Measurements from ENCODE around the gene STK32B. TPM values are rescaled to one million over a fixed set of nuclear protein-coding genes. Genes with fewer than 3 reads are reported as not detected.

STK32B gene
- polyA plus RNA-seq, 4 donors, result 0.27 to 0.75 (median 0.58) TPM; not detected in 1

DNA sequence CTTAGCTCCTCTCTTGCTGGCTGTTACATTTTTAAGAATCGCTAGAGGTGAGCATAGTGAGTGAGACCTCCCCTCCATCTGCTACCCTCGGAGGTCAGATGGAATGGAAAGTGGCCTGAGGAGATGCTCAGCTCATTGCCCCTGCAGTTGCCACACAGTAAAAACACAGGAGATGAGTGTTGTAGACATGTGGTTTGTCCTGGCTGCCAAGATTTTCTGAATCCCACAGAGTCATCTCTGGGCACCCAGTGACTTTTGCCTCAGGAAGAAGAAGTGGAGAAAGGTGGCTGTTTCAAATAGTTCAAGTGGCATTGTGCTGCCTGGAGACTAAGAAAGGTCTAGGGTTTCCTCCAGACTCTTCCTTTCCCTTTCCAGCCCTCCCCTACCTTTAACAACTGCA is 271.0 kb downstream of the STK32B start:
- FAIRE-seq (no peak), DNase-seq (no peak)
- Histone ChIP-seq H3K9me3 (ENCODE audit: control insufficient read depth in 2 of 2, insufficient read depth in 1 of 2, low read depth in 1 of 2, low read length in 1 of 2) (peaks cover 0 to 9% of the 10 kb centered on the region in 2 donors), H3K4me1 (ENCODE audit: control insufficient read depth in 3 of 3, insufficient read depth in 2 of 3, low read depth in 1 of 3, low read length in 2 of 3) (no peaks in the 10 kb centered on the region), H3K27me3 (ENCODE audit: control insufficient read depth in 3 of 3, insufficient read depth in 3 of 3, low read length in 3 of 3) (no peaks in the 10 kb centered on the region), H3K27ac (ENCODE audit: low read depth in 1 of 3, low read length in 2 of 3) (no peak overlapping the region), H3K4me3 (ENCODE audit: low read depth in 1 of 3, low read length in 3 of 3) (no peak overlapping the region), H3K36me3 (ENCODE audit: control insufficient read depth in 3 of 3, insufficient read depth in 2 of 3, low read depth in 1 of 3, low read length in 3 of 3) (no peaks in the 10 kb centered on the region)
- WGBS, 3 donors, result 68 to 84% (median 70%) methylated on average over 2 of the region's 2 CpGs

DNA sequence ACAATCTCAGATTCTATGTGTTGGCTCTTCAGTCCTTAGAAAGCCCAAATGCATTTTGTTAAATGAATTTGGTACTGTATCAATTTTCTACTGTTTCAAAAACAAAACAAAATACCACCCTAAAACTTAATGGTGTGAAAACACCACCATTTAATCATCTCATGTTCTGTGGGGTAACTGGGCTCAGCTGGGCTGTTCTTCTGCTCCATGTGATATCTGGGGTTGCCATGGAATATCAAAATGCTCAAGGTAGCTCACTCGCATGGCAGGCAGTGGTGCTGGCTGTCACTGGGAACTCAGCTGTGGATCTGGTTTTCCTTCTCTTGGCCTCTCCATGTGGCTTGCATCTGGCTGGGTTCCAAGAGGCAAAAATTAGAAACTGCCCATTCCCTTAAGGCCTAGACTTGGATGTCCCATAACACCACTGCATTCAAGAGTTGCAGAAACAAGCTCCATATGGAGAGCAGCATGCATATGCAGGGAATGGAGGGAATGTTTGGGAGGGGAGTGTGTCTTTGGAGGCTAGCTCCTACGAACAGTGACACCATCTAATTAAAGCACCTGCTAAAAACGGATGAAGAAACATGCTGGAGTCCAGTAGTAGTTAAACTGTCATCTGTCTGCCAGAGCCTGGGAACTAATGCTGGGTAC is 279.2 kb downstream of the STK32B start:
- H3K4me3 ChIP-seq (ENCODE audit: low read depth in 1 of 3, low read length in 3 of 3), result no peak overlapping the region
- H3K9me3 ChIP-seq (ENCODE audit: control insufficient read depth in 2 of 2, insufficient read depth in 1 of 2, low read depth in 1 of 2, low read length in 1 of 2), result peaks cover 0 to 6% of the 10 kb centered on the region in 2 donors
- H3K27me3 ChIP-seq (ENCODE audit: control insufficient read depth in 3 of 3, insufficient read depth in 3 of 3, low read length in 3 of 3), result no peaks in the 10 kb centered on the region
- H3K4me1 ChIP-seq (ENCODE audit: control insufficient read depth in 3 of 3, insufficient read depth in 2 of 3, low read depth in 1 of 3, low read length in 2 of 3), result no peaks in the 10 kb centered on the region
- H3K27ac ChIP-seq (ENCODE audit: low read depth in 1 of 3, low read length in 2 of 3), result no peak overlapping the region
- 52 to 66% (median 54%) methylated on average over 3 of the region's 3 CpGs for WGBS, 3 donors
- no peak for FAIRE-seq
- H3K36me3 ChIP-seq (ENCODE audit: control insufficient read depth in 3 of 3, insufficient read depth in 2 of 3, low read depth in 1 of 3, low read length in 3 of 3), result no peaks in the 10 kb centered on the region
- DNase-seq, result no peak

DNA sequence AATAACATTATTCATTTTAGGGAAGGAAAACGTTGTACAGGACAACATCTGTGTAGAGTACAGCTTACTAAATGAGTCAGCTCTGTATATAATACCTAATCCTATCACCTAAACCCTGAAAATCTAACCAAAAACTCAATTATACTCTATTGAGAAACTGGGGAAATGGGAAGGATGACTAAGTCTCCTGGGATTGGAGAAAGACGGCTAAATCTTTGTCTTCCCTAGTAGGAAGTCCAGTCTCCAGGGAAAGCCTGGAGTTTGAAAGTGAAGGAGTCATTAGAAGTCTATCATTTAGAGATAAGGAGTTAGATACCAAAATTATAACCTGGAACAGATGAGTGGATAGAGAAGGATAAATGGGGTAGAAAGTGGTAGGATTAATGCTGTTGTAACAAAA is 286.5 kb downstream of the STK32B start:
- no peaks in the 10 kb centered on the region for H3K9me3 ChIP-seq (ENCODE audit: control insufficient read depth in 2 of 2, insufficient read depth in 1 of 2, low read depth in 1 of 2, low read length in 1 of 2)
- no peaks in the 10 kb centered on the region for H3K4me1 ChIP-seq (ENCODE audit: control insufficient read depth in 3 of 3, insufficient read depth in 2 of 3, low read depth in 1 of 3, low read length in 2 of 3)
- DNase-seq, result no peak
- FAIRE-seq, result no peak
- H3K27ac ChIP-seq (ENCODE audit: low read depth in 1 of 3, low read length in 2 of 3), result no peak overlapping the region
- no peaks in the 10 kb centered on the region for H3K27me3 ChIP-seq (ENCODE audit: control insufficient read depth in 3 of 3, insufficient read depth in 3 of 3, low read length in 3 of 3)
- 42 to 54% (median 48%) methylated on average over 2 of the region's 2 CpGs for WGBS, 3 donors
- H3K4me3 ChIP-seq (ENCODE audit: low read depth in 1 of 3, low read length in 3 of 3), result no peak overlapping the region
- H3K36me3 ChIP-seq (ENCODE audit: control insufficient read depth in 3 of 3, insufficient read depth in 2 of 3, low read depth in 1 of 3, low read length in 3 of 3), result no peaks in the 10 kb centered on the region

DNA sequence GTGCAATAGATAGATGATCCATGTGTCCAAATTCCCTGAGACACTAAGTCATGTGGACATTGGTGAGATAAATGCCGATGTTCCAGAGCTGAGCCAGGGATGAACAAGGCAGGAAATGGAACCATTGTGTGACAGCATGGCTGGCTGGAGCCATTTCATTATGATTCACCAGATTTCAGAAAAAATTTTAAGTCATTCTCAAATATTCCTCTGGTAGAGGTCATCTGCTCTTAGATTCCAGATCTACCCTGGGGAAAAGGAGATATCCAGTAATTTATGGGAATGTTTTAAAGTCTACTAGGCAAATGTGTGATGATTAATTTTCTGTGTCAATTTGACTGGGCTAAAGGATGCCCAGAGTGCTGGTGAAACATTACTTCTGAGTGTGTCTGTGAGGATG is 287.3 kb downstream of the STK32B start:
- Histone ChIP-seq H3K9me3 (ENCODE audit: control insufficient read depth in 2 of 2, insufficient read depth in 1 of 2, low read depth in 1 of 2, low read length in 1 of 2) (no peaks in the 10 kb centered on the region), H3K4me1 (ENCODE audit: control insufficient read depth in 3 of 3, insufficient read depth in 2 of 3, low read depth in 1 of 3, low read length in 2 of 3) (no peaks in the 10 kb centered on the region), H3K36me3 (ENCODE audit: control insufficient read depth in 3 of 3, insufficient read depth in 2 of 3, low read depth in 1 of 3, low read length in 3 of 3) (no peaks in the 10 kb centered on the region), H3K4me3 (ENCODE audit: low read depth in 1 of 3, low read length in 3 of 3) (no peak overlapping the region), H3K27me3 (ENCODE audit: control insufficient read depth in 3 of 3, insufficient read depth in 3 of 3, low read length in 3 of 3) (no peaks in the 10 kb centered on the region), H3K27ac (ENCODE audit: low read depth in 1 of 3, low read length in 2 of 3) (no peak overlapping the region)
- FAIRE-seq, result no peak
- no peak for DNase-seq
- WGBS, 3 donors, result 81 to 88% (median 83%) methylated on average over 1 of the region's 1 CpG

DNA sequence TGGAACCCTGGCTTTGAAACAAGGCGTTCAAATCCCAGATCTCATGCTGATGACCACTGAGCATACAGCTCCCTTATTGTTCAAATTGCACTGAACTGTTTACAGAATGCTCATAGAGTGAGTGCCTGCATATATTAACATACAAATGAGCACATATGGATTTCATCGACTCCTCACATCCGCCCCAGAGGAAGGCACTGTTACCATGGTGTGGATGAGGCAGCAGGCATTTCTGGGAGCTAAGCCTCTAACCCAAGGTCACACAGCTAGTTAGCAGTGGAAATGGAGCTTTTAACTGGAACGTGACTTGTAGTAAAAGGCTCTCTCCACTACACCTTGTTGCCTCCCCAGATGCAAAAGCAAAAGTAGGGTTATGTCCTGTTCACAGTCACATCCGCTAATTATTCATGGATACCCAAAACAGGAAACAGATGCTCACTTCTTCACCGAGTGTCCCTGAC is 289.7 kb downstream of the STK32B start:
- H3K27me3 ChIP-seq (ENCODE audit: control insufficient read depth in 3 of 3, insufficient read depth in 3 of 3, low read length in 3 of 3), result no peaks in the 10 kb centered on the region
- WGBS, 3 donors, result 61 to 82% (median 66%) methylated on average over 6 of the region's 6 CpGs
- H3K36me3 ChIP-seq (ENCODE audit: control insufficient read depth in 3 of 3, insufficient read depth in 2 of 3, low read depth in 1 of 3, low read length in 3 of 3), result no peaks in the 10 kb centered on the region
- DNase-seq, result no peak
- FAIRE-seq, result no peak
- H3K9me3 ChIP-seq (ENCODE audit: control insufficient read depth in 2 of 2, insufficient read depth in 1 of 2, low read depth in 1 of 2, low read length in 1 of 2), result no peaks in the 10 kb centered on the region
- no peaks in the 10 kb centered on the region for H3K4me1 ChIP-seq (ENCODE audit: control insufficient read depth in 3 of 3, insufficient read depth in 2 of 3, low read depth in 1 of 3, low read length in 2 of 3)
- H3K4me3 ChIP-seq (ENCODE audit: low read depth in 1 of 3, low read length in 3 of 3), result no peak overlapping the region
- no peak overlapping the region for H3K27ac ChIP-seq (ENCODE audit: low read depth in 1 of 3, low read length in 2 of 3)

DNA sequence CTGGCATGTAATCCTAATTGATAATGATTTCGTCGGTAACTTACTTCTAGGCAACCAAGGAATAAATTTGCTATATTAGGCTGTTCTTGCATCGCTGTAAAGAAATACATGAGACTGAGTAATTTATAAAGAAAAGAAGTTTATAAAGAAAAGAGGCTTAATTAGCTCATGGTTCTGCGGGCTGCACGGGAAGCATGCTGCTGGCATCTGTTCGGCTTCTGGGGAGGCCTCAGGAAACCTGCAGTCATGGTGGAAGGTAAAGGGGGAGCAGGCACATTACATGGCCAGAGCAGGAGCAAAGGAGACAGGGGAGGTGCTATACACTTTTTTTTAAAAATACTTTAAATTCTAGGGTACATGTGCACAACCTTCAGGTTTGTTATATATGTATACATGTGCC is 290.2 kb downstream of the STK32B start:
- no peak for DNase-seq
- FAIRE-seq, result no peak
- H3K4me3 ChIP-seq (ENCODE audit: low read depth in 1 of 3, low read length in 3 of 3), result no peak overlapping the region
- no peaks in the 10 kb centered on the region for H3K36me3 ChIP-seq (ENCODE audit: control insufficient read depth in 3 of 3, insufficient read depth in 2 of 3, low read depth in 1 of 3, low read length in 3 of 3)
- H3K27ac ChIP-seq (ENCODE audit: low read depth in 1 of 3, low read length in 2 of 3), result no peak overlapping the region
- no peaks in the 10 kb centered on the region for H3K9me3 ChIP-seq (ENCODE audit: control insufficient read depth in 2 of 2, insufficient read depth in 1 of 2, low read depth in 1 of 2, low read length in 1 of 2)
- 69 to 92% (median 81%) methylated on average over 6 of the region's 6 CpGs for WGBS, 3 donors
- no peaks in the 10 kb centered on the region for H3K4me1 ChIP-seq (ENCODE audit: control insufficient read depth in 3 of 3, insufficient read depth in 2 of 3, low read depth in 1 of 3, low read length in 2 of 3)
- no peaks in the 10 kb centered on the region for H3K27me3 ChIP-seq (ENCODE audit: control insufficient read depth in 3 of 3, insufficient read depth in 3 of 3, low read length in 3 of 3)

DNA sequence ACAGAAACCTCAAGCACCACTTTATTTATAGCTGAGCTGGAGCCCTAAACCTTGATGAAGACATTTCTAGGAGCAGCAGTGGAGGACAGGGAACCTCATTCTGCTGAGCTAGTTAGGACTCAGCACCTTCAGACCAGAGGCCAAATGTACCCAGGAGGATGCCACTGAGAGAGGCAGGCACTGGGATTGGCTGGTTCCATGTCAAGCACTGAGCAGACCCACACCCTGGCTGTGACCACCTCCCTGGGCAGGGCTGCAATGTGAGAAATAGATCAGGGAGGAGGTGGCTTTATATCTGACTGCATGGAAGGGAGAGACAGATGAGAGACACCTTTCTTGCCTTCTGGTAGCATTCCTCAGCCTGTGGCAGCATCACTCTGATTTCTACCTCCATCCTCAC is 304.6 kb downstream of the STK32B start:
- Histone ChIP-seq H3K9me3 (ENCODE audit: control insufficient read depth in 2 of 2, insufficient read depth in 1 of 2, low read depth in 1 of 2, low read length in 1 of 2) (no peaks in the 10 kb centered on the region), H3K27ac (ENCODE audit: low read depth in 1 of 3, low read length in 2 of 3) (no peak overlapping the region), H3K36me3 (ENCODE audit: control insufficient read depth in 3 of 3, insufficient read depth in 2 of 3, low read depth in 1 of 3, low read length in 3 of 3) (no peaks in the 10 kb centered on the region), H3K27me3 (ENCODE audit: control insufficient read depth in 3 of 3, insufficient read depth in 3 of 3, low read length in 3 of 3) (no peaks in the 10 kb centered on the region), H3K4me1 (ENCODE audit: control insufficient read depth in 3 of 3, insufficient read depth in 2 of 3, low read depth in 1 of 3, low read length in 2 of 3) (no peaks in the 10 kb centered on the region), H3K4me3 (ENCODE audit: low read depth in 1 of 3, low read length in 3 of 3) (no peak overlapping the region)
- no peak for DNase-seq
- no peak for FAIRE-seq

DNA sequence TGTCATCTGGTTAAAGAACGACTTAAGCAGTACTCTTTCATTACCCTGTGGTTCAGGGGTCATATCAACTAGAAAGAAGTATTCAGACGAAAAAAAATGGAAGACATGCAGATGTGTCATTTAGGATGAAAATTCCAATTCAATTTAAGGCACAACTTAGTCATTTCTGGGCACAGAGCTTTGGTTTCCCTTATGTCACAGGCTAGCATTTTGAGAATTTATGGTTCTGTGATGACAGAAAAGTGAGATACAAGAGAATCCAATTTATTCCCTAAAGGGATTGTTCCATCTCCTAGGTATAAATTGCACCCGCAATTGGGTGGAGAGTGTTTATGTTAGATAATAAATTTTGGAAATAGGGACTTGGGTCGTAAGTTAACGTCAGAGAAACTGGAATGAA is 306.6 kb downstream of the STK32B start:
- FAIRE-seq (no peak), DNase-seq (no peak)
- no peaks in the 10 kb centered on the region for H3K27me3 ChIP-seq (ENCODE audit: control insufficient read depth in 3 of 3, insufficient read depth in 3 of 3, low read length in 3 of 3)
- no peaks in the 10 kb centered on the region for H3K36me3 ChIP-seq (ENCODE audit: control insufficient read depth in 3 of 3, insufficient read depth in 2 of 3, low read depth in 1 of 3, low read length in 3 of 3)
- no peaks in the 10 kb centered on the region for H3K9me3 ChIP-seq (ENCODE audit: control insufficient read depth in 2 of 2, insufficient read depth in 1 of 2, low read depth in 1 of 2, low read length in 1 of 2)
- 45 to 53% (median 50%) methylated on average over 5 of the region's 5 CpGs for WGBS, 3 donors
- H3K27ac ChIP-seq (ENCODE audit: low read depth in 1 of 3, low read length in 2 of 3), result no peak overlapping the region
- H3K4me3 ChIP-seq (ENCODE audit: low read depth in 1 of 3, low read length in 3 of 3), result no peak overlapping the region
- no peaks in the 10 kb centered on the region for H3K4me1 ChIP-seq (ENCODE audit: control insufficient read depth in 3 of 3, insufficient read depth in 2 of 3, low read depth in 1 of 3, low read length in 2 of 3)

DNA sequence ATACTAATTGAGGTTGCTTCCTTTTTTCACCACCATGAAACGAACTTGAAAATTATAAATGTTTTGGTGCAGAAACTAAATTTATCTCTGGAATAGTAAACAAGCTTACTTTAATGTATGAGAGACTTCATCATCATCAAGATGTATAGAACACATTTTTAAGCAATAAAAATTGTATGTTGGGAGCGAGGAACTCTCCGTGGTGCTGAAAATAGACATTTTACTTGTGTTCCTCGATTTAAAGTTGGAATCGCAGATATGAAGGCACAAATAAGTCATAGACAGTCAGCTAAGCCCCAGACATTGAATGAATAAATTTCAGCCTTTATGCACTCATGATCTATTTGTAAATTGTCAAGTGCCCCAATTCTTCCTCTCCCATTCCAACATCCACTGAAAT is 310.7 kb downstream of the STK32B start:
- no peaks in the 10 kb centered on the region for H3K4me1 ChIP-seq (ENCODE audit: control insufficient read depth in 3 of 3, insufficient read depth in 2 of 3, low read depth in 1 of 3, low read length in 2 of 3)
- DNase-seq, result peak in 1 of 2 donors; percentile 18
- 72 to 76% (median 74%) methylated on average over 5 of the region's 5 CpGs for WGBS, 3 donors
- H3K27ac ChIP-seq (ENCODE audit: low read depth in 1 of 3, low read length in 2 of 3), result no peak overlapping the region
- FAIRE-seq, result no peak
- H3K27me3 ChIP-seq (ENCODE audit: control insufficient read depth in 3 of 3, insufficient read depth in 3 of 3, low read length in 3 of 3), result no peaks in the 10 kb centered on the region
- H3K4me3 ChIP-seq (ENCODE audit: low read depth in 1 of 3, low read length in 3 of 3), result no peak overlapping the region
- H3K9me3 ChIP-seq (ENCODE audit: control insufficient read depth in 2 of 2, insufficient read depth in 1 of 2, low read depth in 1 of 2, low read length in 1 of 2), result no peaks in the 10 kb centered on the region
- H3K36me3 ChIP-seq (ENCODE audit: control insufficient read depth in 3 of 3, insufficient read depth in 2 of 3, low read depth in 1 of 3, low read length in 3 of 3), result no peaks in the 10 kb centered on the region
